GM12891 (cell line): ENCODE results near the gene EHD3.

ENCODE experiments used
- DNase-seq: peaks from one replicate; pipeline ENCODE4 v3.0.0; 2011; ENCODE audit warnings: low spot score; ENCODE audit not compliant: insufficient read length
- FAIRE-seq: peaks from 2 replicates; lab custom pipeline; 2011; peaks lifted over from hg19 to GRCh38; lab: Jason Lieb, UNC
- PAX5 ChIP-seq: IDR thresholded peaks from 2 replicates; pipeline ENCODE4 v1.6.1; 2011; ENCODE audit warnings: low read length, moderate library complexity, mild to moderate bottlenecking; ENCODE audit not compliant: insufficient read depth, severe bottlenecking
- POLR2A ChIP-seq: IDR thresholded peaks from 2 replicates; pipeline ENCODE4 v1.6.1; 2011; ENCODE audit warnings: low read depth, low read length, control low read depth
- POLR2AphosphoS5 ChIP-seq: IDR thresholded peaks from 2 replicates; pipeline ENCODE4 v1.6.1; 2011; ENCODE audit warnings: low read depth, low read length, control low read depth
- POU2F2 ChIP-seq: IDR thresholded peaks from 2 replicates; pipeline ENCODE4 v1.6.1; 2011; ENCODE audit warnings: low read depth, mild to moderate bottlenecking, control low read depth, low read length, moderate library complexity
- SPI1 ChIP-seq: IDR thresholded peaks from 2 replicates; pipeline ENCODE4 v1.6.1; 2011; ENCODE audit warnings: low read depth, low read length, control low read depth
- TAF1 ChIP-seq: IDR thresholded peaks from 2 replicates; pipeline ENCODE4 v1.6.1; 2011; ENCODE audit warnings: low read depth, low read length, control low read depth

The EHD3 gene

DNA sequence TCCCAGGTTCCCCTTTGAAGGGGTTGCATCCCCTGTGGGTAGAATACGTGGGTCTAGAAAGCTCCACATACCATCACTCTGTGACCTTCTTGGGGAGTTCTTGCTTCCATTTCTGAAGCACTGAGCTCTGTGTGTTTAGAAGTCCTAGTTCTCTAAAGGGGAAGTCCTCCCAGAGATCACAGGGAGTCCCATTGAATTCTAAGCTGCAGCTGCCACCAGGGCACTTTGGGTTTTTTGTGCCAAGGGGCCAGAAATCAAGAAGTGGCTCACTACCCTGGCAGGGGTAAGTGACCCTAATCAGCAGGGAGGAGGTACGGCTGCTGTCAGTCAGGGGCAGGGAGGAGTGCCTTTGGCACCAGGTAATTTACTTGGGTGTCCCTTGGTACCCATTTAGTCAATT, 70.9 kb downstream of the EHD3 start:
- FAIRE-seq = no peak
- TF ChIP-seq POLR2A = no peak
- TF ChIP-seq POU2F2 = no peak
- no peak for TF ChIP-seq TAF1
- TF ChIP-seq SPI1 = no peak
- no peak for TF ChIP-seq PAX5
- no peak for TF ChIP-seq POLR2AphosphoS5
- no peak for DNase-seq

DNA sequence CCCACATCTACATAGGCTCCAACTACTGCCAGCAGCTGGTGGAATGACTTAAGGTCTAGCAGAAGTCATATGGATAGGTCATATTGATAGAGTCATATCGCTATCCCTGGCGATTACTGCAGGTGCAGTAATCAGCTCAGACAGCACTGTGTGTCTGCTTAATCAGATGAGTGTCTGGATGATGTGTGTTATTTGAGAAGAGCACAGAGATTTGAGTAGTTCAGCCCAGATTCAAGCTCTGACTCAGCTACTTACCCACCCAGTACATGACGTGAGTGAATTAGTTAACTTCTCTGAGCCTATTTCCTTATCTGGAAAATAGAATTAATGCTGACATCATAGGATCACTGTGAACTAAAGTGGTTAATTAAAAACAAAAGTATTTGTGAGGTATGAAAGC, 78.9 kb downstream of the EHD3 start:
- no peak for DNase-seq
- no peak for FAIRE-seq
- no peak for TF ChIP-seq POLR2AphosphoS5
- no peak for TF ChIP-seq POU2F2
- TF ChIP-seq SPI1 = no peak
- no peak for TF ChIP-seq POLR2A
- TF ChIP-seq TAF1 = no peak
- TF ChIP-seq PAX5 = no peak

DNA sequence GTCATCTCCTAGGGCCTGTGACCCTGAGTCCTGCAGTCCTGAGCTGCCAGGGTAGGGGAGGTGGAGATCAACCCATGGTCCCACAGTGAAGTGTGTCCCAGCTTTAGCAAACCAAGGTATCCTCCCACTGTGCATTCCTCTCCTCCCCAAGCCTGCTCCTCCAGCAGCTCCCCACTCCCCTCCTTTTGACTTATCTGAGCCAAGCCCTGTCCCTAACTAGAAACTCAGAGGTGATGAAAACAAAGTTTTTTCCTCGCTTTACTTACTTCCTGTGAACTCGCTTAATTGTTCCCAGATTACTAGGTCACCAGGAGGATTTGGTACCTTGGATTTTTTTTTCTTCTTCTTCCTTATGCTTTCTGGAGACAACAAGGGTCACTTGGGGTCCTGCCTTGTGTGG, 80.8 kb downstream of the EHD3 start:
- no peak for FAIRE-seq
- TF ChIP-seq PAX5 = no peak
- no peak for TF ChIP-seq POLR2A
- TF ChIP-seq POU2F2 = no peak
- TF ChIP-seq POLR2AphosphoS5 = no peak
- no peak for TF ChIP-seq TAF1
- no peak for TF ChIP-seq SPI1
- no peak for DNase-seq

GRCh38 chr2:31317396-31317795, 83.4 kb downstream of the EHD3 start:
- DNase-seq = no peak
- TF ChIP-seq PAX5 (no peak), SPI1 (no peak), POU2F2 (no peak), TAF1 (no peak), POLR2AphosphoS5 (no peak), POLR2A (no peak)
- FAIRE-seq = no peak

DNA sequence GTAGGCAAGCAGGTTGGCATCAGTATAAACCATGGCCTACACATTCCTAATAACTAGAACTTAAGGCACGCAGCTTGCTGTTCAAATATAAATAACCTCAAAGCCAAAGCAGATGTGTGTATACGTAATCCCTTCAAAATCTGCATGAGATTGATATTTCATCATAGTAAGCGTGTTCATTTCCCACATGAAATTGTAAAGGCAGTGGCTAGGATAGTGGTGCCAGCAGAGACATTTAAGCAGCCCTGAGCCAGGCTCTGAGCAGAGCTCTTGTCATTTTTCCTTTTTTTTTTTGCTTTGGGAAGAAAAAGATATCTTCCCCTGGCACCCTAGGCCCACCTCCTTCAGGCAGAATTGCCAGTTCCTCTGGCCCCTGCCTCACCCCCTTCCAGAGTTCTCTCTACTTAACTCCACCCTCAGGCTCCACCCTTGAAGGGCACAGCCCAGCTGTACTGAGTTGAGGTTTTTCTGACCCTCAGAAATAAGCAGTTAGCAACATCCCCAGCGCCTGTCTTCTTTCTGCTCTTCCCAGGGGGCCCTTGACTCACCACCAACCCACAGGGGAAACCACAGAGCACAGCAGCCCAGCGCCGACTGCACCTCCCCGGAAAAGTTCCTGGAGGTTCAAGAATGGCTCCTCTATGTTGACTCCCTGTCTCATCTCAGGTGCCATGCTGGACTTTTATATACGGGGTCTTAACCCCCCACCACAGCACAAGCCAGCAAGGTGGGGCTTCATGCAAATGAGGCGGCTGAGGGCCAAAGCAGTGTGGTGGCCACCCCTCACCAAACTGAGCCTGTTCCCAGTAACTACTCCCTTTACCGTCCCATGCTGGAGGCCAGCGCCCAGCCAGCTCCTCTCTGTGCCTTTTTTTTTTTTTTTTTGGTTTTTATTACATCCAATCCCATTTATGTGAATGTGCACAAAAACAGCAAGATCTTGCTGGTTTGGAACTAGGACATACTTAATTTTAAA, 84.7 kb downstream of the EHD3 start:
- FAIRE-seq = peak; percentile 31
- DNase-seq = no peak
- TF ChIP-seq SPI1 (no peak), POU2F2 (no peak), TAF1 (no peak), POLR2A (no peak), PAX5 (no peak), POLR2AphosphoS5 (no peak)
